Caco-2 (cell line): Measurements from ENCODE around the gene HDHD2. TPM values are rescaled to one million over a fixed set of nuclear protein-coding genes. Genes with fewer than 3 reads are reported as not detected.
"Not testable (repeated sequence)": the region's sequence is repeated elsewhere in the genome, so short reads cannot be mapped to it uniquely, and the experiment has no call there.

ENCODE experiments used
- BruUV-seq: library from RNA; stranded (reverse); fragments of 400-500 nt; replicated peaks from 2 replicates; lab custom pipeline; 2021; lab: Mats Ljungman, UMichigan
- CTCF ChIA-PET: fragments of 300-600 bp; sonication (Branson Sonifier 250); formaldehyde crosslinking; loops from one replicate; lab custom pipeline; 2022; ENCODE audit warnings: antibody characterized with exemption; lab: Charles Lee
- POLR2A ChIA-PET: fragments of 300-600 bp; sonication (Branson Sonifier 250); formaldehyde crosslinking; loops from one replicate; lab custom pipeline; 2022; ENCODE audit warnings: antibody characterized with exemption; lab: Charles Lee
- DNase-seq, 2 experiments: peaks; one replicate each; pipeline versions ENCODE4 v3.0.0 to v3.0.0-alpha.2; 2020 to 2022
- H3K27me3 ChIP-seq: replicated peaks from 2 replicates; pipeline ENCODE4 v1.6.0; 2011; ENCODE audit warnings: low read length; ENCODE audit not compliant: control insufficient read depth, insufficient read depth
- H3K36me3 ChIP-seq: 2 replicates; pipeline ENCODE4 v1.5.1; 2011; ENCODE audit warnings: low read length; ENCODE audit not compliant: control insufficient read depth, insufficient read depth
- H3K4me1 ChIP-seq: fragments of 250-450 bp; sonication (Bioruptor Pico); 2 replicates; pipeline ENCODE4 v1.5.1; 2020; ENCODE audit warnings: mild to moderate bottlenecking
- H3K4me3 ChIP-seq: 2 replicates; pipeline ENCODE4 v1.5.1; 2011; ENCODE audit warnings: low read depth, mild to moderate bottlenecking, control low read depth, low read length
- H3K9me3 ChIP-seq: fragments of 250-450 bp; sonication (Bioruptor Pico); 2 replicates; pipeline ENCODE4 v1.5.1; 2020; ENCODE audit warnings: mild to moderate bottlenecking, moderate library complexity
- H3K27ac Mint-ChIP-seq: one replicate; pipeline ENCODE4 v1.8.0; 2022; ENCODE audit warnings: mixed read lengths; ENCODE audit not compliant: unreplicated experiment
- H3K27me3 Mint-ChIP-seq: one replicate; pipeline ENCODE4 v1.8.0; 2022; ENCODE audit warnings: mixed read lengths; ENCODE audit not compliant: insufficient read depth, unreplicated experiment
- H3K36me3 Mint-ChIP-seq: one replicate; pipeline ENCODE4 v1.8.0; 2022; ENCODE audit warnings: mild to moderate bottlenecking, mixed read lengths; ENCODE audit not compliant: insufficient read depth, unreplicated experiment
- H3K4me1 Mint-ChIP-seq: one replicate; pipeline ENCODE4 v1.8.0; 2022; ENCODE audit warnings: low read depth, mixed read lengths; ENCODE audit not compliant: unreplicated experiment
- H3K4me3 Mint-ChIP-seq: one replicate; pipeline ENCODE4 v1.8.0; 2022; ENCODE audit warnings: mild to moderate bottlenecking, moderate library complexity, mixed read lengths; ENCODE audit not compliant: unreplicated experiment
- H3K9me3 Mint-ChIP-seq: one replicate; pipeline ENCODE4 v1.8.0; 2022; ENCODE audit warnings: mixed read lengths; ENCODE audit not compliant: unreplicated experiment
- CTCF ChIP-seq, 2 experiments: fragments of 200-600 bp in 1 of 2; IDR thresholded peaks; 1 replicate in 1 of 2; 2 replicates in 1 of 2; pipeline versions ENCODE4 v1.5.1 to v1.8.0; 2011 to 2022; ENCODE audit warnings: antibody characterized with exemption in 1 of 2, control low read depth in 1 of 2, inconsistent platforms in 1 of 2, low read depth in 1 of 2, low read length in 1 of 2, mild to moderate bottlenecking in 1 of 2, moderate library complexity in 1 of 2; ENCODE audit not compliant: insufficient read depth in 1 of 2, severe bottlenecking in 1 of 2, unreplicated experiment in 1 of 2
- intact Hi-C: fragments of 100-400 bp; cut with micrococcal nuclease; formaldehyde crosslinking; loops from one replicate; pipeline ENCODE4 v1.10.0; 2022; ENCODE audit not compliant: unreplicated experiment
- total RNA-seq: library from RNA; stranded (reverse); gene quantifications from 2 replicates; pipeline ENCODE4 v1.2.3, GENCODE V29; 2022

HDHD2 gene
- total RNA-seq, 1 experiment from 2014 or later = 14.7 TPM

DNA sequence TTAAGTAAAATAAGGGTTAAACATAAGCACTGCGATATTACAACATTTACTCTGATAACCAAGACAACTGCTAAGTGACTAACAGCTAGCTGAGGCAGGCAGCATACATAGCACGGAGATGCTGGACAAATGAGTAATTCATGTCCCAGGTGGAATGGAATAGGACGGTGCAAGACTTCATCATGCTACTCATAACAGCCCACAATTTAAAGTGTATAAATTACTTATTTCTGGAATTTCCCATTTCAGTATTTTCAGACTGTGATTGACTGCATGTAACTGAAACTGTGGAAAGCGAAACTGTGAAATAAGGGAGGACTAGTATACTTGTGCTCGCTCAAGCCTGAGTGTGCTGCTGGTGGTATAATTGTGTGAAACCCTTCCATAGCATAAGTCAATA is 12.9 kb upstream of the HDHD2 start:
- H3K27ac Mint-ChIP-seq = no peak overlapping the region
- H3K4me1 Mint-ChIP-seq = no peaks in the 10 kb centered on the region
- Histone ChIP-seq H3K27me3 (no peaks in the 10 kb centered on the region), H3K4me3 (no peak overlapping the region), H3K9me3 (no peaks in the 10 kb centered on the region), H3K36me3 (no peaks in the 10 kb centered on the region), H3K4me1 (no peaks in the 10 kb centered on the region)
- no peak for TF ChIP-seq CTCF (IDR thresholded peaks at IDR 0.05; ENCODE audit: insufficient read depth in 1 of 2, low read depth in 1 of 2, low read length in 1 of 2, severe bottlenecking in 1 of 2, unreplicated experiment in 1 of 2)
- H3K36me3 Mint-ChIP-seq = peaks cover 6% of the 10 kb centered on the region
- H3K4me3 Mint-ChIP-seq = no peak overlapping the region
- intact Hi-C loops = no loop called here
- BruUV-seq = no TSS peak
- ChIA-PET CTCF (no interaction called here), POLR2A (no interaction called here)
- DNase-seq = no peak
- H3K27me3 Mint-ChIP-seq = no peaks in the 10 kb centered on the region
- H3K9me3 Mint-ChIP-seq = no peaks in the 10 kb centered on the region

GRCh38 chr18:47160256-47160655 is 10.0 kb upstream of the HDHD2 start:
- H3K27me3 ChIP-seq = no peaks in the 10 kb centered on the region
- TF ChIP-seq CTCF (IDR thresholded peaks at IDR 0.05; ENCODE audit: insufficient read depth in 1 of 2, low read depth in 1 of 2, low read length in 1 of 2, severe bottlenecking in 1 of 2, unreplicated experiment in 1 of 2) = no peak
- intact Hi-C loops = no loop called here
- Mint-ChIP-seq H3K9me3 (no peaks in the 10 kb centered on the region), H3K27ac (no peak overlapping the region), H3K4me3 (no peak overlapping the region), H3K4me1 (no peaks in the 10 kb centered on the region), H3K36me3 (peaks cover 6% of the 10 kb centered on the region), H3K27me3 (no peaks in the 10 kb centered on the region)
- no peak overlapping the region for H3K4me3 ChIP-seq
- ChIA-PET CTCF (interaction anchor here (0.7 kb wide), 1 partner anchor 10 kb away, joined by 3 read pairs; no protein-coding TSS in a partner anchor), POLR2A (no interaction called here)
- no peaks in the 10 kb centered on the region for H3K4me1 ChIP-seq
- DNase-seq = no peak
- no TSS peak for BruUV-seq
- no peaks in the 10 kb centered on the region for H3K9me3 ChIP-seq
- H3K36me3 ChIP-seq = no peaks in the 10 kb centered on the region

- POLR2A ChIA-PET, BruUV-seq, intact Hi-C loops: not testable (repeated sequence)
Measured at GRCh38 chr18:47158404-47158803, 8.1 kb upstream of the HDHD2 start.

DNA sequence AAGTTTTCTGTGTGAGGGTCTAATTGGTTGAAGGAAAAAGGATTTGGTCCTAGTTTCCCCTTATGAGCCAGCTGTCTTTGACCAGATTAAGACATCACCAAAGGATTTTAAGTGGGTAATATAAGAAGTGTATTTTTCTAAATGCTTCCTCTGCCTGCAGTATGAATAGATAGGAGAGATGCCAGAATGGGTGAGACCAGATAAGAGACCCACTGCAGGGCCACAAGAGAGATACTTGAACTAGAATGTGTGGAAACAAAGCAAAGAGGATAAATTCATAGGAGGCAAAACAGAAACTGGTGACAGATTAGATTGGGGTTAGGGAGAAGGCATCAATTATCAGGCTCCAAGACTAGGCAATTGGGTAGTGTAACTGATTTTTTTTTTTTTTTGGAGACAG is 1.1 kb upstream of the HDHD2 start:
- intact Hi-C loops = no loop called here
- peak overlapping the region; percentile 69 for H3K4me3 ChIP-seq

More at GRCh38 chr18:47158404-47158803, 8.1 kb upstream of the HDHD2 start:
- H3K9me3 Mint-ChIP-seq, H3K4me3 Mint-ChIP-seq, H3K27me3 Mint-ChIP-seq, H3K27me3 ChIP-seq, H3K36me3 Mint-ChIP-seq, H3K27ac Mint-ChIP-seq, H3K4me1 ChIP-seq, H3K4me1 Mint-ChIP-seq, DNase-seq, H3K4me3 ChIP-seq, H3K36me3 ChIP-seq, H3K9me3 ChIP-seq, CTCF ChIA-PET: not testable (repeated sequence)

More for the DNA sequence above, 1.1 kb upstream of the HDHD2 start:
- no peaks in the 10 kb centered on the region for H3K27me3 Mint-ChIP-seq
- H3K4me3 Mint-ChIP-seq = peak overlapping the region; percentile 83
- no peak for TF ChIP-seq CTCF (IDR thresholded peaks at IDR 0.05; ENCODE audit: insufficient read depth in 1 of 2, low read depth in 1 of 2, low read length in 1 of 2, severe bottlenecking in 1 of 2, unreplicated experiment in 1 of 2)
- H3K4me1 Mint-ChIP-seq = peaks cover 21% of the 10 kb centered on the region
- BruUV-seq = no TSS peak
- no peaks in the 10 kb centered on the region for H3K9me3 Mint-ChIP-seq
- no peaks in the 10 kb centered on the region for H3K36me3 ChIP-seq
- no peaks in the 10 kb centered on the region for H3K9me3 ChIP-seq
- no peak overlapping the region for H3K27ac Mint-ChIP-seq
- H3K27me3 ChIP-seq = no peaks in the 10 kb centered on the region
- ChIA-PET CTCF (no interaction called here), POLR2A (no interaction called here)
- H3K4me1 ChIP-seq = no peaks in the 10 kb centered on the region
- H3K36me3 Mint-ChIP-seq = peaks cover 6% of the 10 kb centered on the region
- DNase-seq = no peak
